Measurements from ENCODE around the gene RAB11FIP5. TPM values are rescaled to one million over a fixed set of nuclear protein-coding genes. Genes with fewer than 3 reads are reported as not detected.
"Not testable (repeated sequence)": the region's sequence is repeated elsewhere in the genome, so short reads cannot be mapped to it uniquely, and the experiment has no call there.

RAB11FIP5 gene
- total RNA-seq (2014; rRNA removed; shearing (Covaris generic)): 18.1 and 19.0 TPM in 2 replicates

GRCh38 chr2:73112913-73113854, at the start of gene RAB11FIP5:
Gene RAB11FIP5, minus strand, starts transcription at chr2:73112948. Its CDS starts 171 bp downstream, at chr2:73112777.
- in situ Hi-C loops (cut with HindIII; ENCODE audit: low sequenced_read_pairs): no loop called here
- DNase-seq (ENCODE audit: low spot score): peak; percentile 84

DNA sequence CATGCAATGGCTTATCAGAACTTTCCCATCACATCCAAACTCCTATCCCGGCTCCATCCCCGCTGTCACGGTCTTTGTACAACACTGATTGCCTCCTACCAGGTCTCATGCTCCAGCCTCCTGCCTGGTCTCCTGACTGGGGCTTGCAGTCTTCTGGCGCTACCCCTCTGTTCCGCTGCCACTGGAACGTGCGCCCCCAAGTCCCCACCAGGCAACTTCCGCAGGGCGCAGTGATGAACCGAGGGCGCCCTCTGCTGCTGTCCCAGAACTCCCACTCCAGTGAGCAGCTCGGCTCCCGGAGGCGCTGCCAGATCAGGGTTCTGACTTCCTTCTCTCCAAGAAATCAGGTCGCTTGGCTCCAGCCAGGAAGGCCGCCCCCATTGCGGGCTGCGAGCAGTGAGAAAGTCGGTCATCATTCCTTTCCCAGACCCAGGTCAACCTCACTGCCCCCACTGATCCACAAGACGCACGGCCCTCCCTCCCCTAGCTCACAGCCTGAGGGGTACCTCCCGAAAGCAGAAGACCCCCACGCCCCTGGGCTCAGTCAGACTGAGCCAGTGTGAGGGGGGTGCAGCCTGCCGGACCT, 43.9 kb upstream of the RAB11FIP5 start:
- peak; percentile 69 for DNase-seq (ENCODE audit: low spot score)
- in situ Hi-C loops (cut with HindIII; ENCODE audit: low sequenced_read_pairs): no loop called here

- in situ Hi-C loops (cut with HindIII; ENCODE audit: low sequenced_read_pairs): no loop called here
- no peak for DNase-seq (ENCODE audit: low spot score)
Measured at GRCh38 chr2:73142937-73143336, 30.2 kb upstream of the RAB11FIP5 start.

DNA sequence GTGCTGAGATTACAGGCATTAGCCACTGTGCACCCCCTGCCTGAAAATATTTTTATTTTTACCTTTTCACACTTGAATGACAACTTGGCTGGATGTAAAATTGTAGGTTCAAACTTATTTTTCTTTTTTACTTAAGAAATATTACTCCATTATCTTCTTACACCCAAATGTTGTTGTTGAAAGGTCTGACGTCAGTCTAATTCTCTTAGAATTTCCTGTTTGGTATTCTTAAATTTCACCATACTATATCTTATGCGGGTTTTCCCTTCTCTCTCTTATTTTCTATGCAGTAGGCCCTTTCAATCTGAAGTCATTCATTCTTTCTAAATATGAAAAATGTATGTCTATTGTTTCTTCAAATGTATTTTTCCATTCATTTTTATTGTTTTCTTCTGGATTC, 29.1 kb upstream of the RAB11FIP5 start:
- in situ Hi-C loops (cut with HindIII; ENCODE audit: low sequenced_read_pairs): no loop called here
- no peak for DNase-seq (ENCODE audit: low spot score)

- no peak for DNase-seq (ENCODE audit: low spot score)
- in situ Hi-C loops (cut with HindIII; ENCODE audit: low sequenced_read_pairs): no loop called here
Measured at GRCh38 chr2:73135236-73135635, 22.5 kb upstream of the RAB11FIP5 start.

DNA sequence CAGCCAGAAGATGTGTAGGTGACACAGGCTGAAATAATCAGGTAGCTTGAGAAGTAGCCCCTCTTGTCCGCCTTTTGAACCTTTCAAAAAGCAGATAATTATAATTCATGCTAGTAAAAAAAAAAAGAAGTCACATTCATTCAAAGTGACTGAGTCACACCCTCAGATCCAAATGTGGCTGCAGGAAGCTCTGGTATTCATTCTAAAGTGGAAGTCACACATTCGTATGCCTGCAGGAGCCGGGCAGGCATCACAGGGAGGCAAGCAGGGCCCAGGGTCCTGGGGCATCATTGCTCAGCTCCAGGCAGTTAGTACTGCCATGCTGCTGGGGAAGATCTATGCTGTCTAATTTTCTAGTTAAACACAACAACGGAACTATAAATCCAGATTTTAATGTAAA, 21.7 kb upstream of the RAB11FIP5 start:
- DNase-seq (ENCODE audit: low spot score): no peak

GRCh38 chr2:73133566-73134197, 20.9 kb upstream of the RAB11FIP5 start:
- in situ Hi-C loops (cut with HindIII; ENCODE audit: low sequenced_read_pairs): no loop called here
- no peak for DNase-seq (ENCODE audit: low spot score)

More for the DNA sequence above, 21.7 kb upstream of the RAB11FIP5 start:
- in situ Hi-C loops (cut with HindIII; ENCODE audit: low sequenced_read_pairs): no loop called here

- no peak for DNase-seq (ENCODE audit: low spot score)
- in situ Hi-C loops (cut with HindIII; ENCODE audit: low sequenced_read_pairs): no loop called here
Measured at GRCh38 chr2:73131807-73132206, 19.1 kb upstream of the RAB11FIP5 start.

DNA sequence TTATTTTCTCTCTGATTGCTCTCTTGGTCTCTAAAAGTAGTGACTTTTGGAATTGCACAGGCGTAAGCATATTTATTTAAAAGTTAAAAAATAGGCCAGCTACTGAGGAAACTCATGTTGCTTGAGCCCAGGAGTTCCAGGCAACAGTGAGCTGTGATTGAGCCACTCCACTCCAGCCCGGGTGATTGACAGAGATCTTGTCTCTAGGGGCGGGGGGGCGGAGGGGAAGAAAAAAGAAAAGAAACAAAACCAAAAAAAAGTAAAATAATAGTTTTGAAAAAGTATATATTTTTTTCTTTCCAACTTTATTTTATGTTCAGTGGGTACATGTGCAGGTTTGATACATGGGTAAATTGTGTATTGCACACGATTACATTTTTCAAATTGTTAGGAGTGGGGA, 18.0 kb upstream of the RAB11FIP5 start:
- DNase-seq (ENCODE audit: low spot score): no peak
- in situ Hi-C loops (cut with HindIII; ENCODE audit: low sequenced_read_pairs): no loop called here

- in situ Hi-C loops (cut with HindIII; ENCODE audit: low sequenced_read_pairs): no loop called here
Measured at GRCh38 chr2:73128841-73129535, 16.2 kb upstream of the RAB11FIP5 start.

DNA sequence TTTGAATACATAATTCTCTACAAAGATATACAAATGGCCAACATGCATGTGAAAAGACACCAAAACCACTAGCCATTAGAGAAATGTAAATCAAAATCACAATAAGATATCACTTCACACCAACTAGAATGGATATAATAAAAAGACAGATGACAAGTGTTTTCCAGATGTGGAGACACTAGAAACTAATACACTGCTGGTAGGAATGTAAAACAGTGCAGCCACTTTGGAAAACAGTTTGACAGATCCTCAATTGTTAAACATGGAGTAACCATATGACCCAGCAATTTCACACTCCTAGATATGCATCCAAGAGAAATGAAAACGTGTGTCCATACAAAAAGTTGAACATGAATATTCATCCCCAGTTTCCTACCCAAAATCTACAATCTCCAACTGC, 9.8 kb upstream of the RAB11FIP5 start:
- in situ Hi-C loops (cut with HindIII; ENCODE audit: low sequenced_read_pairs): no loop called here
- no peak for DNase-seq (ENCODE audit: low spot score)

More at GRCh38 chr2:73128841-73129535, 16.2 kb upstream of the RAB11FIP5 start:
- no peak for DNase-seq (ENCODE audit: low spot score)

DNA sequence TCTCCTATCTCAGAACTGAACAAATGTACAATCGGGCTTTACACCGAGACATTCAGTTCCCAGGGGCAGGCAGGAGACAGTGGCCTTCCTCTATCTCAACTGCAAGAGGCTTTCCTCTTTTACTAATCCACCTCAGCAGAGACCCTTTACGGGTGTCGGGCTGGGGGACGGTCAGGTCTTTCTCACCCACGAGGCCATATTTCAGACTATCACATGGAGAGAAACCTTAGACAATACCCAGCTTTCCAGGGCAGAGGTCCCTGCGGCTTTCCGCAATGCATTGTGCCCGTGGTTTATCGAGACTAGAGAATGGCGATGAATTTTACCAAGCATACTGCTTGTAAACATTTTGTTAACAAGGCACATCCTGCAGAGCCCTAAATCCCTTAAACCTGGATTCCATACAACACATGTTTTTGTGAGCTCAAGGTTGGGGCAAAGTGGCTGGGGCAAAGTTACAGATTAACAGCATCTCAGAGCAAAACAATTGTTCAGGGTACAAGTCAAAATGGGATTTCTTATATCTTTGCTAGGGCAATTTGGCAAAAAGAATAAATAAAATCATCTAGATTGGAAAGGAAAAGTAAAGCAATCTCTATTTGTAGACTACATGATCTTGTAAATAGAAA, 7.0 kb upstream of the RAB11FIP5 start:
- in situ Hi-C loops (cut with HindIII; ENCODE audit: low sequenced_read_pairs); DNase-seq (ENCODE audit: low spot score): not testable (repeated sequence)

GRCh38 chr2:73117441-73117840, 4.7 kb upstream of the RAB11FIP5 start:
- in situ Hi-C loops (cut with HindIII; ENCODE audit: low sequenced_read_pairs): no loop called here
- DNase-seq (ENCODE audit: low spot score): no peak

- no peak for DNase-seq (ENCODE audit: low spot score)
- in situ Hi-C loops (cut with HindIII; ENCODE audit: low sequenced_read_pairs): no loop called here
Measured at GRCh38 chr2:73116182-73116960, 3.6 kb upstream of the RAB11FIP5 start.

DNA sequence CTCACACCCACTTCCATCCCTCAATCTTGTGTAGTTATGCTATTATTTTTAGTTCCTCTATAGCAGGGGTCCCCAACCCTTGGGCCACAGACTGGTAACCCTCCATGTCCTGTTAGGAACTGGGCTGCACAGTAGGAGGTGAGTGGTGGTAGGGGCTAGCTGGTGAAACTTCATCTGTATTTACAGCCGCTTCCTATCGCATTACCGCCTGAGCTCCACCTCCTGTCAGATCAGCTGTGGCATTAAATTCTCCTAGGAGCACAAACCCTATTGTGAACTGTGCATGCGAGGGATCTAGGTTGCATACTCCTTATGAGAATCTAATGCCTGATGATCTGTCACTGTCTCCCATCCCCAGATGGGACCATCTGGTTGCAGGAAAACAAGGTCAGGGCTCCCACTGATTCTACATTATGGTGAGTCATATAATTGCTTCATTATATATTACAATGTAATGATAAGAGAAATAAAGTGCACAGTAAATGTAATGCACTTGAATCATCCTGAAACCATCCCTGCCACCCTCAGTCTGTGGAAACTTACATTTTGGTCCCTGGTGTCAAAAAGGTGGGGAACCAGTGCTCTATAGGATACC, 1.6 kb upstream of the RAB11FIP5 start:
- in situ Hi-C loops (cut with HindIII; ENCODE audit: low sequenced_read_pairs): no loop called here
- DNase-seq (ENCODE audit: low spot score): no peak

- in situ Hi-C loops (cut with HindIII; ENCODE audit: low sequenced_read_pairs): no loop called here
- no peak for DNase-seq (ENCODE audit: low spot score)
Measured at GRCh38 chr2:73112026-73112912, 479 bp downstream of the RAB11FIP5 start.

Measured in G401 (cell line).